B cell (primary cell): Measurements from ENCODE around the gene BRIP1. TPM values are rescaled to one million over a fixed set of nuclear protein-coding genes. Genes with fewer than 3 reads are reported as not detected.

Experiments
- ATAC-seq: fragments of 200-7000 bp; cut with Tn5 transposase; one replicate; pipeline ENCODE4 v1.10.0; 2021; ENCODE audit warnings: low read depth, mild to moderate bottlenecking, moderate number of reproducible peaks, moderate library complexity
- CTCF ChIA-PET: fragments of 350-600 bp; sonication (Branson Sonifier 250); formaldehyde crosslinking; loops from one replicate; lab custom pipeline; 2021; ENCODE audit warnings: antibody characterized with exemption, inconsistent platforms; lab: Charles Lee
- POLR2A ChIA-PET: fragments of 350-600 bp; sonication (Branson Sonifier 250); formaldehyde crosslinking; loops from one replicate; lab custom pipeline; 2021; ENCODE audit warnings: antibody characterized with exemption; lab: Charles Lee
- DNase-seq: peaks from one replicate; pipeline ENCODE4 v3.0.0; 2013
- H2AFZ ChIP-seq: 2 replicates; pipeline ENCODE4 v1.6.1; 2012; ENCODE audit warnings: mild to moderate bottlenecking, low read depth, low read length; ENCODE audit not compliant: insufficient read depth, poor library complexity, severe bottlenecking
- H3K27ac ChIP-seq, 2 donors: 1 replicate in 1 of 2; 2 replicates in 1 of 2; pipeline ENCODE4 v1.5.1; 2012 to 2013; ENCODE audit warnings: low read length in 2 of 2, mild to moderate bottlenecking in 2 of 2, moderate library complexity in 1 of 2
- H3K27me3 ChIP-seq, 4 experiments: fragments of 200-600 bp in 1 of 4; sonication (generic) in 1 of 4; replicated peaks in 1 of 4; 1 replicate in 2 of 4; 2 replicates in 2 of 4; pipeline versions ENCODE4 v1.6.1 to v1.7.0; 2013 to 2016; ENCODE audit warnings: low read length in 3 of 4, mild to moderate bottlenecking in 2 of 4, mixed read lengths in 1 of 4, moderate library complexity in 1 of 4; ENCODE audit not compliant: insufficient read depth in 4 of 4, control insufficient read depth in 3 of 4; ENCODE audit errors: control extremely low read depth in 1 of 4
- H3K36me3 ChIP-seq, 2 experiments: replicated peaks in 1 of 2; 1 replicate in 1 of 2; 2 replicates in 1 of 2; pipeline versions ENCODE4 v1.6.1 to v1.7.1; 2013; ENCODE audit warnings: low read length in 1 of 2; ENCODE audit not compliant: insufficient read depth in 2 of 2, control insufficient read depth in 1 of 2; ENCODE audit errors: control extremely low read depth in 1 of 2, extremely low read depth in 1 of 2
- H3K4me1 ChIP-seq, 2 donors: fragments of 200-600 bp in 1 of 2; sonication (generic) in 1 of 2; 1 replicate in 1 of 2; 2 replicates in 1 of 2; pipeline versions ENCODE4 v1.5.1 to v1.6.1; 2013 to 2017; ENCODE audit warnings: low read length in 2 of 2; ENCODE audit not compliant: control insufficient read depth in 2 of 2, insufficient read depth in 2 of 2
- H3K4me2 ChIP-seq: replicated peaks from 2 replicates; pipeline ENCODE3; 2012; ENCODE audit warnings: mild to moderate bottlenecking, low read depth, low read length; ENCODE audit not compliant: poor library complexity, severe bottlenecking
- H3K4me3 ChIP-seq, 5 experiments: fragments of 200-600 bp in 1 of 5; sonication (generic) in 1 of 5; 1 replicate in 3 of 5; 2 replicates in 2 of 5; pipeline versions ENCODE4 v1.5.1 to v1.7.0; 2011 to 2016; ENCODE audit warnings: low read length in 4 of 5, mild to moderate bottlenecking in 4 of 5, low read depth in 2 of 5, control low read depth in 1 of 5, moderate library complexity in 1 of 5; ENCODE audit not compliant: insufficient read depth in 1 of 5; ENCODE audit errors: control extremely low read depth in 1 of 5, extremely low read depth in 1 of 5
- H3K79me2 ChIP-seq: fragments of 200-600 bp; sonication (generic); one replicate; pipeline ENCODE4 v1.6.0; 2016; ENCODE audit warnings: low read length; ENCODE audit not compliant: control insufficient read depth, insufficient read depth
- H3K9ac ChIP-seq: fragments of 200-600 bp; sonication (generic); 2 replicates; pipeline ENCODE4 v1.6.1; 2017; ENCODE audit warnings: mild to moderate bottlenecking, low read length, moderate library complexity
- H3K9me3 ChIP-seq, 3 donors: one replicate each; pipeline versions ENCODE4 v1.6.1 to v1.7.1; 2013; ENCODE audit warnings: low read length in 2 of 3; ENCODE audit not compliant: control insufficient read depth in 2 of 3, insufficient read depth in 1 of 3; ENCODE audit errors: control extremely low read depth in 1 of 3
- H4K20me1 ChIP-seq: 2 replicates; pipeline ENCODE4 v1.6.0; 2012; ENCODE audit warnings: mild to moderate bottlenecking, low read length; ENCODE audit not compliant: insufficient read depth, control insufficient read depth, poor library complexity, severe bottlenecking
- H3K27ac Mint-ChIP-seq: one replicate; pipeline ENCODE4 v1.8.0; 2021; ENCODE audit warnings: mixed read lengths
- H3K27me3 Mint-ChIP-seq: one replicate; pipeline ENCODE4 v1.8.0; 2021; ENCODE audit warnings: mixed read lengths
- H3K4me1 Mint-ChIP-seq: one replicate; pipeline ENCODE4 v1.8.0; 2021; ENCODE audit warnings: mixed read lengths
- H3K4me3 Mint-ChIP-seq: one replicate; pipeline ENCODE4 v1.8.0; 2021; ENCODE audit warnings: mixed read lengths
- H3K9me3 Mint-ChIP-seq: one replicate; pipeline ENCODE4 v1.8.0; 2022; ENCODE audit warnings: mixed read lengths; ENCODE audit not compliant: insufficient read depth
- CTCF ChIP-seq: fragments of 200-600 bp; IDR thresholded peaks from one replicate; pipeline ENCODE4 v1.8.0; 2022; ENCODE audit warnings: antibody characterized with exemption, mild to moderate bottlenecking
- EZH2 ChIP-seq: IDR thresholded peaks from 2 replicates; pipeline ENCODE4 v1.6.1; 2012; ENCODE audit warnings: borderline replicate concordance, low read depth, mild to moderate bottlenecking, moderate library complexity, low read length; ENCODE audit not compliant: insufficient read depth, poor library complexity, severe bottlenecking
- WGBS: methylation state at CpG from one replicate; pipeline ENCODE4 v1.1.5; 2013; ENCODE audit warnings: missing lambda C conversion rate; ENCODE audit not compliant: insufficient coverage; 5-methylcytosine and 5-hydroxymethylcytosine counted together
- intact Hi-C: fragments of 100-400 bp; cut with micrococcal nuclease; formaldehyde crosslinking; loops from one replicate; pipeline ENCODE4 v1.10.0; 2022
- polyA plus RNA-seq: library from polyadenylated mRNA; depleted of rRNA; stranded (reverse); fragments of >200 nt; gene quantifications from 2 replicates; pipeline ENCODE4 v1.2.3, GENCODE V29; 2012
- total RNA-seq, 2 donors: library from RNA; stranded (reverse); fragments of 120-200 nt in 1 of 2; gene quantifications; 1 replicate in 1 of 2; 2 replicates in 1 of 2; pipeline versions ENCODE4 v1.2.3 to v1.2.4, GENCODE V29; 2013 to 2022

Gene BRIP1
- total and polyA plus RNA-seq, 2 donors (not counting 1 experiment from before 2014, with no cell fraction given): 0.89 to 2.4 TPM

GRCh38 chr17:61642768-61643167 is 220.6 kb downstream of the BRIP1 start:
- Mint-ChIP-seq H3K9me3 (peaks cover 2% of the 10 kb centered on the region), H3K4me3 (no peak overlapping the region), H3K27me3 (peaks cover 3% of the 10 kb centered on the region), H3K4me1 (no peaks in the 10 kb centered on the region), H3K27ac (no peak overlapping the region)
- Histone ChIP-seq H3K4me1 (no peaks in the 10 kb centered on the region), H3K36me3 (no peaks in the 10 kb centered on the region), H3K9ac (no peak overlapping the region), H3K4me3 (no peak overlapping the region), H3K27me3 (no peaks in the 10 kb centered on the region), H2AFZ (no peak overlapping the region), H4K20me1 (no peaks in the 10 kb centered on the region), H3K9me3 (no peaks in the 10 kb centered on the region), H3K79me2 (no peaks in the 10 kb centered on the region), H3K4me2 (no peak overlapping the region), H3K27ac (no peak overlapping the region)
- no peak for TF ChIP-seq CTCF
- no peak for TF ChIP-seq EZH2
- POLR2A ChIA-PET: no interaction called here
- no peak for ATAC-seq
- DNase-seq: no peak
- WGBS: no CpG with 5 or more reads among the region's 2 CpGs
- CTCF ChIA-PET: interaction anchor here (1.4 kb wide), 1 partner anchor 202 kb away, joined by 3 read pairs; no protein-coding TSS in a partner anchor
- intact Hi-C loops: no loop called here

DNA sequence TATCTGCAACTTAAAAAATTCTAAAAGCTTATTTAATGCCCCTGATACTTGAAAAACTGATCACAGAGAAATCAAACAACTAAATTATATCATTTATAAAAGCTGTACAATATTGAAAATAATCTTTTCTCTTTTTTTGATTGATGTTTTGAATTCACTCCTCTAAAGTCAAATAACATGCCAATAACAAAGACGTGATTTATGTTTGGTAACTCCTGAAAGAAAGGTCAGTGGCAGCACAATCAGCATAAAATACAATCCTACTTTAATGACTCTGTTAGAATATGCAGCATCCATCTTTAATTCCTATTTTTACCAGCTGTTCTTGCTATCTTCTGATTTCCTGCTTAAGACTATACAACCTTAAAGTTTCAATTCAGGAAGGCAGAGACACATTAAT is 221.6 kb downstream of the BRIP1 start:
- H3K9ac ChIP-seq: no peak overlapping the region
- H3K4me2 ChIP-seq: no peak overlapping the region
- ChIA-PET POLR2A (no interaction called here), CTCF (interaction anchor here (0.7 to 1.1 kb wide), 2 partner anchors 195 to 638 kb away, joined by 3 to 5 read pairs; no protein-coding TSS in a partner anchor)
- no peaks in the 10 kb centered on the region for H3K79me2 ChIP-seq
- TF ChIP-seq CTCF (no peak), EZH2 (no peak)
- Mint-ChIP-seq H3K4me1 (no peaks in the 10 kb centered on the region), H3K9me3 (no peaks in the 10 kb centered on the region), H3K27me3 (peaks cover 3% of the 10 kb centered on the region), H3K27ac (no peak overlapping the region), H3K4me3 (no peak overlapping the region)
- no CpG with 5 or more reads among the region's 1 CpG for WGBS
- no peaks in the 10 kb centered on the region for H4K20me1 ChIP-seq
- no peaks in the 10 kb centered on the region for H3K36me3 ChIP-seq
- DNase-seq: no peak
- ATAC-seq: no peak
- no peak overlapping the region for H3K27ac ChIP-seq
- no peaks in the 10 kb centered on the region for H3K9me3 ChIP-seq
- intact Hi-C loops: no loop called here
- no peak overlapping the region for H2AFZ ChIP-seq
- H3K27me3 ChIP-seq: no peaks in the 10 kb centered on the region
- H3K4me3 ChIP-seq: no peak overlapping the region
- H3K4me1 ChIP-seq: no peaks in the 10 kb centered on the region
